Mesendoderm (in vitro differentiated cells): Measurements from ENCODE around the gene PRXL2A.

Experiments used
- DNase-seq: peaks from one replicate; pipeline ENCODE4 v3.0.0; 2013
- H2AK5ac ChIP-seq: 2 replicates; pipeline ENCODE4 v1.6.1; 2013; ENCODE audit warnings: low read length, inconsistent platforms
- H2BK120ac ChIP-seq: 2 replicates; pipeline ENCODE4 v1.6.1; 2013; ENCODE audit warnings: low read depth, mild to moderate bottlenecking, low read length, moderate library complexity, mixed read lengths
- H2BK15ac ChIP-seq: replicated peaks from 2 replicates; pipeline ENCODE4 v1.6.1; 2013; ENCODE audit warnings: low read depth, mild to moderate bottlenecking, moderate library complexity
- H2BK5ac ChIP-seq: 2 replicates; pipeline ENCODE4 v1.6.1; 2013; ENCODE audit warnings: low read length, inconsistent platforms
- H3K18ac ChIP-seq: 2 replicates; pipeline ENCODE4 v1.6.1; 2013; ENCODE audit warnings: mild to moderate bottlenecking, low read length, mixed read lengths
- H3K23ac ChIP-seq: one replicate; pipeline ENCODE4 v1.6.1; 2013; ENCODE audit warnings: low read length
- H3K27ac ChIP-seq: 2 replicates; pipeline ENCODE4 v1.5.1; 2013; ENCODE audit warnings: low read depth, mild to moderate bottlenecking, inconsistent platforms, low read length, moderate library complexity
- H3K27me3 ChIP-seq: 2 replicates; pipeline ENCODE4 v1.6.1; 2013; ENCODE audit warnings: low read length, control low read depth, mild to moderate bottlenecking, inconsistent platforms; ENCODE audit not compliant: insufficient read depth, poor library complexity
- H3K36me3 ChIP-seq: 2 replicates; pipeline ENCODE4 v1.6.1; 2013; ENCODE audit warnings: low read length, inconsistent platforms; ENCODE audit not compliant: control insufficient read depth, insufficient read depth
- H3K4ac ChIP-seq: one replicate; pipeline ENCODE4 v1.6.1; 2013; ENCODE audit warnings: low read depth, mild to moderate bottlenecking, low read length, moderate library complexity
- H3K4me1 ChIP-seq: 2 replicates; pipeline ENCODE4 v1.6.1; 2013; ENCODE audit warnings: low read depth, low read length, inconsistent platforms; ENCODE audit not compliant: control insufficient read depth
- H3K4me2 ChIP-seq: 2 replicates; pipeline ENCODE4 v1.6.1; 2013; ENCODE audit warnings: low read length
- H3K4me3 ChIP-seq: 2 replicates; pipeline ENCODE4 v1.5.1; 2013; ENCODE audit warnings: mild to moderate bottlenecking, low read length
- H3K56ac ChIP-seq: one replicate; pipeline ENCODE4 v1.6.1; 2013; ENCODE audit warnings: low read length
- H3K79me1 ChIP-seq: 2 replicates; pipeline ENCODE4 v1.6.1; 2013; ENCODE audit warnings: low read length, inconsistent platforms
- H3K79me2 ChIP-seq: 2 replicates; pipeline ENCODE4 v1.6.1; 2013; ENCODE audit warnings: mild to moderate bottlenecking, low read length; ENCODE audit not compliant: control insufficient read depth, insufficient read depth
- H3K9ac ChIP-seq: 2 replicates; pipeline ENCODE4 v1.6.1; 2013; ENCODE audit warnings: low read length, inconsistent platforms
- H4K5ac ChIP-seq: one replicate; pipeline ENCODE4 v1.6.1; 2013; ENCODE audit warnings: low read length
- H4K8ac ChIP-seq: one replicate; pipeline ENCODE4 v1.6.1; 2013; ENCODE audit warnings: low read depth, mild to moderate bottlenecking, control low read depth, low read length, moderate library complexity
- WGBS: extraction: QIAGEN DNeasy Blood & Tissue Kit; methylation state at CpG from one replicate; pipeline ENCODE4 v1.1.7; 2013; ENCODE audit warnings: low lambda C conversion rate, missing lambda C conversion rate; ENCODE audit not compliant: insufficient coverage; ENCODE audit errors: extremely low coverage; 5-methylcytosine and 5-hydroxymethylcytosine counted together

Gene PRXL2A

GRCh38 chr10:80427541-80427940 lies 19.2 kb downstream of the PRXL2A start:
- H3K4ac ChIP-seq = no peak overlapping the region

GRCh38 chr10:80429521-80429973 lies 21.2 kb downstream of the PRXL2A start:
- no peak overlapping the region for H3K9ac ChIP-seq
- H3K4me2 ChIP-seq = no peak overlapping the region
- H4K5ac ChIP-seq = no peak overlapping the region
- H3K4me3 ChIP-seq = no peak overlapping the region
- DNase-seq = no peak
- H3K36me3 ChIP-seq = peaks cover 4% of the 10 kb centered on the region
- H3K79me2 ChIP-seq = no peaks in the 10 kb centered on the region
- H2AK5ac ChIP-seq = no peak overlapping the region
- H2BK120ac ChIP-seq = no peak overlapping the region
- no peak overlapping the region for H3K23ac ChIP-seq
- H2BK5ac ChIP-seq = no peak overlapping the region
- H3K56ac ChIP-seq = no peak overlapping the region
- no peak overlapping the region for H2BK15ac ChIP-seq
- no peak overlapping the region for H4K8ac ChIP-seq
- H3K79me1 ChIP-seq = no peaks in the 10 kb centered on the region
- H3K27me3 ChIP-seq = no peaks in the 10 kb centered on the region
- H3K27ac ChIP-seq = no peak overlapping the region
- H3K4ac ChIP-seq = no peak overlapping the region
- no peak overlapping the region for H3K18ac ChIP-seq
- H3K4me1 ChIP-seq = no peaks in the 10 kb centered on the region
- WGBS = no CpG with 5 or more reads among the region's 9 CpGs

More at GRCh38 chr10:80427541-80427940, 19.2 kb downstream of the PRXL2A start:
- peaks cover 6% of the 10 kb centered on the region for H3K36me3 ChIP-seq
- no peak overlapping the region for H3K23ac ChIP-seq
- no peak overlapping the region for H2BK120ac ChIP-seq
- H2BK15ac ChIP-seq = no peak overlapping the region
- no peak overlapping the region for H2AK5ac ChIP-seq
- no peak overlapping the region for H4K5ac ChIP-seq
- H3K27ac ChIP-seq = no peak overlapping the region
- H3K4me1 ChIP-seq = no peaks in the 10 kb centered on the region
- no peak overlapping the region for H3K4me2 ChIP-seq
- no peak for DNase-seq
- no peak overlapping the region for H3K9ac ChIP-seq
- H3K18ac ChIP-seq = no peak overlapping the region
- H3K56ac ChIP-seq = no peak overlapping the region
- no peak overlapping the region for H3K4me3 ChIP-seq
- H3K79me1 ChIP-seq = no peaks in the 10 kb centered on the region
- WGBS = no CpG with 5 or more reads among the region's 2 CpGs
- H2BK5ac ChIP-seq = no peak overlapping the region
- H3K27me3 ChIP-seq = no peaks in the 10 kb centered on the region
- no peak overlapping the region for H4K8ac ChIP-seq
- no peaks in the 10 kb centered on the region for H3K79me2 ChIP-seq

- no peak overlapping the region for H3K23ac ChIP-seq
- H3K4ac ChIP-seq = no peak overlapping the region
- H2BK15ac ChIP-seq = no peak overlapping the region
- no peak overlapping the region for H3K18ac ChIP-seq
- peaks cover under 1% of the 10 kb centered on the region for H3K36me3 ChIP-seq
- H4K8ac ChIP-seq = no peak overlapping the region
- H4K5ac ChIP-seq = no peak overlapping the region
- H3K79me1 ChIP-seq = no peaks in the 10 kb centered on the region
- no peak overlapping the region for H2BK120ac ChIP-seq
- H3K79me2 ChIP-seq = no peaks in the 10 kb centered on the region
- H3K27ac ChIP-seq = no peak overlapping the region
- H3K4me2 ChIP-seq = no peak overlapping the region
- peaks cover 5% of the 10 kb centered on the region for H3K4me1 ChIP-seq
- DNase-seq = no peak
- WGBS = no CpG with 5 or more reads among the region's 3 CpGs
- no peak overlapping the region for H3K56ac ChIP-seq
- H2AK5ac ChIP-seq = no peak overlapping the region
- H3K27me3 ChIP-seq = no peaks in the 10 kb centered on the region
- no peak overlapping the region for H3K4me3 ChIP-seq
- H3K9ac ChIP-seq = no peak overlapping the region
- H2BK5ac ChIP-seq = no peak overlapping the region
Observed at GRCh38 chr10:80433134-80433533, 24.8 kb downstream of the PRXL2A start.

DNA sequence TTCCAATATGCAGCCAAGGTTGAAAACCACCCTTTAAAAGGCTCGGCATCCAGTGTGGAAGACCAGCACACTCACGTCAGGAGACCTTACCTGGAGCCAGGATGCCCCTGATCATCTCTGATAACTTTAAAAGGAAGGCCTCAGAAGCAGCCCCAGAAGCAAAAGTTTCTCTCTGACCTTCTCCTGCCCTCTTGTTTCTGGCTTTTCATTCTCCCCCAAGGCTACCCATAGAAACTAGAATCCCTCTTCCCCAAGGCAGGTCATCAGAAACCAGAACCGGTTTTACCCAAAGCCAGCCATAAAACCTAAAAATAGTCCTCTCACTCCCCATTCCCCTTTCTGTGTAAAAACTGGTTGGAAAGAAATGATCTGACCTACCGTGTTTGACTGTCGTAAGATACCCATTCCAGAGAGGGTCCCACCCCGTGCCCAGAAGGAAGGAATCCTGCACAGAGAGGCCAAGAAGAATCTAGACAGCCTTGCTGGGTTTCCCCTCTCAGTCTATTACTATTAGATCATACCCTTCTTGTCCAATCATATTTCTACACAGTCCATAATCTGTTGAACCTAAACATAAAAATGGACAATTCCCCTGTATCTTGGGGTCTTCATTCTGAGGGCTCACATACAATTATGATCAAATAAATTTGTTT lies 28.2 kb downstream of the PRXL2A start:
- H4K8ac ChIP-seq = no peak overlapping the region
- no peaks in the 10 kb centered on the region for H3K36me3 ChIP-seq
- H3K23ac ChIP-seq = no peak overlapping the region
- H4K5ac ChIP-seq = no peak overlapping the region
- no CpG with 5 or more reads among the region's 6 CpGs for WGBS
- H2BK120ac ChIP-seq = no peak overlapping the region
- H2BK15ac ChIP-seq = no peak overlapping the region
- no peaks in the 10 kb centered on the region for H3K79me1 ChIP-seq
- no peak for DNase-seq
- H3K4me1 ChIP-seq = peaks cover 5% of the 10 kb centered on the region
- no peak overlapping the region for H3K4me2 ChIP-seq
- no peak overlapping the region for H3K4me3 ChIP-seq
- no peak overlapping the region for H3K18ac ChIP-seq
- no peak overlapping the region for H3K4ac ChIP-seq
- no peak overlapping the region for H2BK5ac ChIP-seq
- H3K79me2 ChIP-seq = no peaks in the 10 kb centered on the region
- no peaks in the 10 kb centered on the region for H3K27me3 ChIP-seq
- no peak overlapping the region for H3K9ac ChIP-seq
- no peak overlapping the region for H3K56ac ChIP-seq
- no peak overlapping the region for H3K27ac ChIP-seq
- H2AK5ac ChIP-seq = no peak overlapping the region

GRCh38 chr10:80437227-80437626 lies 28.9 kb downstream of the PRXL2A start:
- H2BK5ac ChIP-seq = no peak overlapping the region
- no peak overlapping the region for H3K18ac ChIP-seq
- H4K5ac ChIP-seq = no peak overlapping the region
- no peak overlapping the region for H3K9ac ChIP-seq
- no CpG with 5 or more reads among the region's 2 CpGs for WGBS
- no peaks in the 10 kb centered on the region for H3K79me1 ChIP-seq
- H3K27ac ChIP-seq = no peak overlapping the region
- no peak overlapping the region for H2BK15ac ChIP-seq
- H3K56ac ChIP-seq = peak overlapping the region; percentile 46
- no peak overlapping the region for H4K8ac ChIP-seq
- no peak overlapping the region for H3K4me2 ChIP-seq
- peaks cover 5% of the 10 kb centered on the region for H3K4me1 ChIP-seq
- no peak overlapping the region for H3K23ac ChIP-seq
- no peaks in the 10 kb centered on the region for H3K27me3 ChIP-seq
- H3K4ac ChIP-seq = no peak overlapping the region
- no peak overlapping the region for H2BK120ac ChIP-seq
- no peaks in the 10 kb centered on the region for H3K36me3 ChIP-seq
- no peak overlapping the region for H3K4me3 ChIP-seq
- no peaks in the 10 kb centered on the region for H3K79me2 ChIP-seq
- H2AK5ac ChIP-seq = no peak overlapping the region
- DNase-seq = peak; percentile 60

GRCh38 chr10:80441831-80442230 lies 33.5 kb downstream of the PRXL2A start:
- H3K9ac ChIP-seq = no peak overlapping the region
- DNase-seq = no peak
- H3K4me2 ChIP-seq = no peak overlapping the region
- H3K56ac ChIP-seq = no peak overlapping the region
- H3K4ac ChIP-seq = no peak overlapping the region
- no peak overlapping the region for H2BK15ac ChIP-seq
- no peaks in the 10 kb centered on the region for H3K36me3 ChIP-seq
- no peaks in the 10 kb centered on the region for H3K79me2 ChIP-seq
- H3K18ac ChIP-seq = no peak overlapping the region
- H3K4me3 ChIP-seq = no peak overlapping the region
- no peaks in the 10 kb centered on the region for H3K79me1 ChIP-seq
- no peak overlapping the region for H2BK120ac ChIP-seq
- H3K23ac ChIP-seq = no peak overlapping the region
- no peak overlapping the region for H4K8ac ChIP-seq
- peaks cover 5% of the 10 kb centered on the region for H3K4me1 ChIP-seq
- H3K27me3 ChIP-seq = no peaks in the 10 kb centered on the region
- H3K27ac ChIP-seq = no peak overlapping the region
- H2BK5ac ChIP-seq = no peak overlapping the region
- no peak overlapping the region for H4K5ac ChIP-seq
- WGBS = no CpG with 5 or more reads among the region's 8 CpGs
- H2AK5ac ChIP-seq = no peak overlapping the region
